Nephron (organoid): ENCODE data around the gene PLEKHA6.

Source experiments
- H3K27ac Mint-ChIP-seq, 3 experiments: 2 replicates each; pipeline ENCODE4 v1.8.0; 2020; ENCODE audit warnings: mixed read lengths in 3 of 3, mild to moderate bottlenecking in 2 of 3, moderate library complexity in 1 of 3
- H3K27me3 Mint-ChIP-seq: 2 replicates; pipeline ENCODE4 v1.8.0; 2021; ENCODE audit warnings: low read depth, mild to moderate bottlenecking, moderate library complexity, mixed read lengths
- H3K36me3 Mint-ChIP-seq: 2 replicates; pipeline ENCODE4 v1.8.0; 2020; ENCODE audit warnings: low read depth, mixed read lengths
- H3K4me1 Mint-ChIP-seq: 2 replicates; pipeline ENCODE4 v1.8.0; 2020; ENCODE audit warnings: mixed read lengths
- H3K4me3 Mint-ChIP-seq, 3 experiments: 2 replicates each; pipeline ENCODE4 v1.8.0; 2020; ENCODE audit warnings: mild to moderate bottlenecking in 3 of 3, mixed read lengths in 3 of 3, moderate library complexity in 2 of 3
- H3K9me3 Mint-ChIP-seq: 2 replicates; pipeline ENCODE4 v1.8.0; 2020; ENCODE audit warnings: mixed read lengths
- CTCF ChIP-seq, 3 experiments: fragments of 200-600 bp; sonication (generic); IDR thresholded peaks; one replicate each; pipeline ENCODE4 v1.5.0; 2021; ENCODE audit warnings: antibody characterized with exemption in 3 of 3; ENCODE audit not compliant: unreplicated experiment in 3 of 3

The PLEKHA6 gene

DNA sequence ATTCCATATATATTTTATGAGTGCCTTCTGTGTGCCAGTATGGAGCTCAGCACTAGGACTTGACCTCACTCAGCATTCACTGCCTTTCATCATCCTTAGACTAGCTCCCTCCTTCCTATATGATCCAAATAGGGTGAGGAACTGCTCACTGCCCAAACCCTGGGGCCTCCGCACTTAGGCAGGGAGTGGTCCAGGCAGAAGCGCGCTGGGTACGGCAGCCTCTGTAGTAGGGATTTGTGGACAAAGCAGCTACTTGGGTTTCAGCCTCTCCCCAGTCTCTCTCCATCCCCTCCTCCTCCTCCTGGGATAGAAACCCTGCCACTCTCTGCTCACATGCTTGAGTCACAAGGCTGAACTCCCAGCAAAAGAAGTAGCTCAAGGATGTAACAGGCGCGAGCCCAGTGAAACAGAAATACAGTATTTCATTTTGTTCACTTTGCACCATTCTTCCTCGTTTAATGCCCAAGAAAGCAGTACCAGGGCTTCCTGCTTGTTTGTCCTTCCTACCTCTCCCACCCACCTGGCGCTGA is 32.9 kb downstream of the PLEKHA6 start:
- H3K4me3 Mint-ChIP-seq = no peak overlapping the region
- peaks cover 7% of the 10 kb centered on the region for H3K27me3 Mint-ChIP-seq

GRCh38 chr1:204325944-204326343 is 33.8 kb downstream of the PLEKHA6 start:
- no peak for TF ChIP-seq CTCF (IDR thresholded peaks at IDR 0.05; ENCODE audit: unreplicated experiment in 3 of 3)
- Mint-ChIP-seq H3K4me3 (no peak overlapping the region), H3K36me3 (no peaks in the 10 kb centered on the region), H3K9me3 (no peaks in the 10 kb centered on the region), H3K4me1 (peaks cover 42% of the 10 kb centered on the region), H3K27ac (peak overlapping the region in 2 of 3 experiments; percentile 64 to 70), H3K27me3 (peaks cover 7% of the 10 kb centered on the region)

More for the DNA sequence above, 32.9 kb downstream of the PLEKHA6 start:
- Mint-ChIP-seq H3K27ac (peak overlapping the region; percentile 53 to 86 (median 64)), H3K9me3 (no peaks in the 10 kb centered on the region), H3K4me1 (peaks cover 44% of the 10 kb centered on the region), H3K36me3 (no peaks in the 10 kb centered on the region)
- no peak for TF ChIP-seq CTCF (IDR thresholded peaks at IDR 0.05; ENCODE audit: unreplicated experiment in 3 of 3)

GRCh38 chr1:204323887-204324286 is 35.8 kb downstream of the PLEKHA6 start:
- no peak overlapping the region for H3K4me3 Mint-ChIP-seq
- TF ChIP-seq CTCF (IDR thresholded peaks at IDR 0.05; ENCODE audit: unreplicated experiment in 3 of 3) = no peak
- H3K27me3 Mint-ChIP-seq = peaks cover 7% of the 10 kb centered on the region
- H3K4me1 Mint-ChIP-seq = peaks cover 51% of the 10 kb centered on the region
- peak overlapping the region in 2 of 3 experiments; percentile 0 to 17 for H3K27ac Mint-ChIP-seq
- no peaks in the 10 kb centered on the region for H3K9me3 Mint-ChIP-seq
- no peaks in the 10 kb centered on the region for H3K36me3 Mint-ChIP-seq

GRCh38 chr1:204322339-204322868 is 37.3 kb downstream of the PLEKHA6 start:
- Mint-ChIP-seq H3K27ac (peak overlapping the region; percentile 50 to 77 (median 76)), H3K27me3 (peaks cover 7% of the 10 kb centered on the region), H3K4me3 (no peak overlapping the region), H3K9me3 (no peaks in the 10 kb centered on the region), H3K36me3 (no peaks in the 10 kb centered on the region), H3K4me1 (peaks cover 62% of the 10 kb centered on the region)
- TF ChIP-seq CTCF (IDR thresholded peaks at IDR 0.05; ENCODE audit: unreplicated experiment in 3 of 3) = no peak

DNA sequence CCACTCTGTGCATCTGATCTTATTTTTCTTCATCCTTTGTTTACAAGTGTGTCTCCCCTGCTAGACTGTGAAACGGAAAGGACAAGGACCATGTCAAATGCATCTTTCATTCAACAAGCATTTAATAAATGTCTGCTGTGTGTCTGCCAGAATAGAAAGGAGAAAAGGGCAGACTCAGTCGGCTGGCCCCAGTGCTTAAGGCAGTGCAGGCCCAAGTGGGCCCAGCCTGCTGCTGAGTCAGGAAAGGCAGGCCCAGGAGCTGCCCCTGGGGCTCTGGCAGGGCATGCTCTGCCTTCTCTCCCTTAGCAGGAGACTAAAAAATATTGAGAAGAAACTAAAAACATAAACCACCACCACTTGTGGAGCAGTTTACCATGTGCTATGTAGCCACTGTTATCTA is 38.1 kb downstream of the PLEKHA6 start:
- H3K4me1 Mint-ChIP-seq = peaks cover 62% of the 10 kb centered on the region
- H3K4me3 Mint-ChIP-seq = no peak overlapping the region
- peak overlapping the region; percentile 50 to 77 (median 76) for H3K27ac Mint-ChIP-seq
- no peaks in the 10 kb centered on the region for H3K36me3 Mint-ChIP-seq
- no peak for TF ChIP-seq CTCF (IDR thresholded peaks at IDR 0.05; ENCODE audit: unreplicated experiment in 3 of 3)
- peaks cover 7% of the 10 kb centered on the region for H3K27me3 Mint-ChIP-seq
- no peaks in the 10 kb centered on the region for H3K9me3 Mint-ChIP-seq

DNA sequence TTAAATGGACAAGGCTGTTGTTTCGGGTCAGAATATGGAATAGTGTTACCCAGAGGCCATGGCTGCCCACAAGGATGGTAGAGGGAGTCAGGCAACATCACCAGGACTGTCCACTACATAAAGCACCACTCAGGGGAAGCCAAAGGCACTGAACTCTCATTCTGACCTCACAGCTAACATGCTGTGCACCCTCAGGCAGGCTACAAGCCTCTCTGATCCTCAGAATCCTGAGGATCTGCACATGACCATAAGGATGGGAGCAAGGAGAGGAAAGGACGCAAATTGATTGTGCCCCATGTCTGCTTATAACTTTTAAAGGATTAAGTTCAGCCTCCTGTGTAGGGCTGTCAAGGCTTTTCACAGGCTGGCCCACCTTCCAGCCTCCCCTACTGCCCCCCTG is 38.7 kb downstream of the PLEKHA6 start:
- Mint-ChIP-seq H3K27me3 (peaks cover 4% of the 10 kb centered on the region), H3K4me3 (no peak overlapping the region), H3K27ac (peak overlapping the region; percentile 50 to 77 (median 76)), H3K9me3 (no peaks in the 10 kb centered on the region), H3K4me1 (peaks cover 62% of the 10 kb centered on the region), H3K36me3 (no peaks in the 10 kb centered on the region)
- no peak for TF ChIP-seq CTCF (IDR thresholded peaks at IDR 0.05; ENCODE audit: unreplicated experiment in 3 of 3)
